Fibroblast of skin of right biceps (primary cell): ENCODE data around the gene CYP51A1.
A peak's percentile ranks its signal among the peaks of the same experiment; 100 is the strongest.
"Not testable (repeated sequence)": the region's sequence is repeated elsewhere in the genome, so short reads cannot be mapped to it uniquely, and the experiment has no call there.

ENCODE experiments used
- DNase-seq: peaks from one replicate; pipeline ENCODE4 v3.0.0-alpha.2; 2013

The CYP51A1 gene

DNA sequence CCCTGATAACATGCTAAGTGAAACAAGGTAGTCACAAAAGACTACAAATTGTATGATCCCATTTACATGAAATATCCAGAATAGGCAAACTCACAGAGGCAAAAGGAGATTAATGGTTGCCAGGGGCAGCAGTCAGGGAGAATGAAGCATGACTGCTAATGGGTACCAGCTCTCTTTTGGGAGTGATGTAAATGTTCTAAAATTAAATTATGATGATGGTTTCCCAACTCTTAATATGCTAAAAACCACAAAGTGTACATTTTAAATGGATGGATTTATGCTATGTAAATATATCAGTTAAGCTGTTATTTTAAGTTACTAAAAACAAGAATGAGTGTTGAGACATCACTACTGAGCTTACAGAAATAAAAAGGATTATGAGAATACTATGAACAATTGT is 12.6 kb downstream of the CYP51A1 start:
- peak; percentile 9 for DNase-seq

DNA sequence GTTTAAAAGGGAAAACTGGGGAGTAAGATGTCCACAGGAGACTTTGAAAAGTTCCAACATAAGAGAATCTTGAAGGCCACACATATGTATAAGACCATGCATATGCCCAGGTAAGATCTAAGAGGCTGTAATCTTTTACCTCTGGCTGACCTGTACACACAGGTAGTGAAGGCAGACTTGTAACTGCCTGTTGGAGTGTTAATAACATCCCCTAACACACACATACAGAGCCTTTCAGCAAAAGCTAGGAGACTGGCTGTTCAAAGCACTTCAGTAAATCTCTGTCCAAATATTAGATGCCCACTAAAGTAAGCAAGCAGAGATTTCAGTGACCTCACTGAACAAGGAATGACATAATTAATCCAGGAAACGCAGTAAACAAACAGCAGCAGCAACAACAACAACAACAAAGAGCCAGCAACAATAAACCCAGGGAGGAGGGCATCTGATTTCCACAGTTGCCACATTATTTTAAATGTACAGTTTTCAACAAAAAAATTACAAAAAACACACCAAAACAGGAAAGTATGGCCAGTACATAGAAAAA is 15.0 kb downstream of the CYP51A1 start:
- no peak for DNase-seq

GRCh38 chr7:92116949-92117348 is 17.3 kb downstream of the CYP51A1 start:
- DNase-seq: no peak

DNA sequence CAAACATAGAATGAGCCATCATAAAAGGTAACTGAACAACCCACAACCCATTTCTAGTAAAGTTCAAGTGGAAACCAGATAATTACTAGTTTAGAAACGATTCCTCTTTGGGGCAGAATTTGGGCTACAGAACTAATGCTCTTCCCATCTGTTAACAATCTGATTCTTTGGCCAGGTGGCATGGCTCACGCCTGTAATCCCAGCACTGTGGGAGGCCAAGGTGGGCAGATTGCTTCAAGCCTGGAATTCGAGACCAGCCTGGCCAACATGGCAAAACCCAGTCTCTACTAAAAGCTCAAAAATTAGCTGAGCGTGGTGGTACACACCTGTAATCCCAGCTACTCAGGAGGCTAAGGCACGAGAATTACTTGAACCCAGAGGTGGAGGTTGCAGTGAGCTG is 18.5 kb downstream of the CYP51A1 start:
- no peak for DNase-seq

DNA sequence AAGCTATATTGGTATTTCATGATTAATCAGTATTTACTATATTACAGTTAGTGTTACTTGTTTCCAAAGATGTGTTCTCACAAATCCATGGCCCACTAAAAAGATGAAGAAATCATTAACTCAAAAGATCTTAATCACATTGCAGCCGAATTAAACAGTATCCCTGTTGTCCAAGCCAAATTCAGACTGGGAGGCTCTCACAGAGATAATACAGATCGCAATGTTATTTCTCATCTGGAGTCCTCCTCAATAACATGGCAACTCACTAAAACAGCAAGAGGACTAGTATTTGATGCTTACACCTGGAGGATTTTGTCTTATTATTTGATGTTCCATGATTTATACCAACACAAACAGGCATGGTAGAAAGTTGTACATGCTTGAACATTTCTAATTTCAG is 23.4 kb downstream of the CYP51A1 start:
- no peak for DNase-seq

GRCh38 chr7:92108821-92109220 is 25.5 kb downstream of the CYP51A1 start:
- DNase-seq: no peak

GRCh38 chr7:92102862-92103261 is 31.4 kb downstream of the CYP51A1 start:
- peak; percentile 16 for DNase-seq

- no peak for DNase-seq
These were observed 33.7 kb downstream of the CYP51A1 start for GRCh38 chr7:92100534-92100933.

- no peak for DNase-seq
These were observed 38.9 kb downstream of the CYP51A1 start for GRCh38 chr7:92095380-92095779.

GRCh38 chr7:92092210-92092609 is 42.1 kb downstream of the CYP51A1 start:
- DNase-seq: peak; percentile 33

DNA sequence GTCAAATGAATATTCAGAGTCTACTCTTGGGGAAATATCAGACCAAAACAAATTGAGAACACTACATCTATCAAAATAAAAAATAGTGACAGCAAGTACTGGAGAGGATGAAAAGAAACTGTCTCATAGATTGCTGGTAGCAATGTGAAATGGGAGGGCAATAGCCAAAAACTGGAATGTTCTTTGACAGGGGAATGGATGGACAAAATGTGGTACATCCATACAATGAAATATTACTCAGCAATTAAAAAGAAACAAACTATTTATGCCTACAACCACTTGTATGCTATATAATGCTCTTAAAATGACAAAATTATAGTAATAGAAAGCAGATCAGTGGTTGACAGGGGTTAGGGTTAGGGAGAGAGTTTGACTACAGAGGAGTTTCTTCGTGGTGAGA is 46.0 kb downstream of the CYP51A1 start:
- DNase-seq: no peak

GRCh38 chr7:92083922-92084321 is 50.4 kb downstream of the CYP51A1 start:
- DNase-seq: not testable (repeated sequence)

GRCh38 chr7:92076509-92076908 is 57.8 kb downstream of the CYP51A1 start:
- DNase-seq: no peak

GRCh38 chr7:92075455-92076158 is 58.7 kb downstream of the CYP51A1 start:
- DNase-seq: no peak

DNA sequence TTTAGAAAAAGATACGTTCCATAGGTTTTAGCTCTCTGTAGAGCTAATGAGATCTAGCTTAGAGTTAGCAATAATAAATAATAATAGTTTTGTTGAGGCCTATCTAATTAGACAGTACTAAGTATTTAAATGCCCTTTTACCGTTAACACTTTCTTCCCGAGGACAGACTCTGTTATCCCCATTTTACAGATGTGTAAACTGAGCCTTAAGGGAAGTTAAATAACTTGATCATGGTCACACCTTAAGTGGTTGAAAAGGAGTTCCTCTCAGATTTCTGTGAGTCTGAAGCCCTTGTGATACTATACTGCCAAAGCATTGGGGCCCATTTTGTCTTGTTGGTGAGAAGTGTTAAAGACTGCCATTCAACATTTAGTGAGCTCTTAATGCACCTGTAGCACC is 61.6 kb downstream of the CYP51A1 start:
- DNase-seq: no peak

GRCh38 chr7:92072121-92072520 is 62.2 kb downstream of the CYP51A1 start:
- DNase-seq: no peak

GRCh38 chr7:92071032-92071431 is 63.2 kb downstream of the CYP51A1 start:
- DNase-seq: no peak

- DNase-seq: no peak
These were observed 69.7 kb downstream of the CYP51A1 start for GRCh38 chr7:92064438-92065029.
